Subcutaneous abdominal adipose tissue (tissue), 5 donors: ENCODE results near the gene MRPL20.
A peak's percentile ranks its signal among the peaks of the same experiment; 100 is the strongest.

Experiments used
- H3K27ac ChIP-seq: one replicate; pipeline ENCODE4 v1.7.0; 2013; ENCODE audit warnings: low read depth, mild to moderate bottlenecking, inconsistent platforms, low read length, moderate library complexity
- H3K27me3 ChIP-seq, 5 donors: one replicate each; pipeline ENCODE4 v1.7.0; 2013; ENCODE audit warnings: low read length in 5 of 5, inconsistent platforms in 1 of 5; ENCODE audit not compliant: control insufficient read depth in 5 of 5, insufficient read depth in 4 of 5
- H3K36me3 ChIP-seq, 5 donors: one replicate each; pipeline ENCODE4 v1.7.0; 2013; ENCODE audit warnings: low read length in 5 of 5; ENCODE audit not compliant: control insufficient read depth in 5 of 5, insufficient read depth in 5 of 5
- H3K4me1 ChIP-seq, 5 donors: one replicate each; pipeline ENCODE4 v1.7.0; 2013; ENCODE audit warnings: low read length in 5 of 5, mild to moderate bottlenecking in 3 of 5, moderate library complexity in 1 of 5; ENCODE audit not compliant: control insufficient read depth in 5 of 5, insufficient read depth in 5 of 5
- H3K4me3 ChIP-seq, 5 donors: one replicate each; pipeline ENCODE4 v1.7.0; 2013; ENCODE audit warnings: low read length in 5 of 5, low read depth in 1 of 5
- H3K9ac ChIP-seq, 5 donors: one replicate each; pipeline ENCODE4 v1.7.0; 2013; ENCODE audit warnings: low read length in 5 of 5, mild to moderate bottlenecking in 4 of 5, moderate library complexity in 3 of 5
- H3K9me3 ChIP-seq, 5 donors: one replicate each; pipeline ENCODE4 v1.7.0; 2013; ENCODE audit warnings: low read length in 5 of 5; ENCODE audit not compliant: control insufficient read depth in 5 of 5
- donor health status: healthy.
- donor health status: healthy.
- donor health status: healthy.
- donor health status: healthy.
- donor health status: healthy.

Gene MRPL20

GRCh38 chr1:1437033-1437903 lies 30.2 kb upstream of the MRPL20 start:
- Histone ChIP-seq H3K4me1 (peaks cover 5 to 73% (median 66%) of the 10 kb centered on the region in 5 donors), H3K4me3 (peak overlapping the region in 3 of 5 donors; percentile 58 to 67 (median 62)), H3K36me3 (peaks cover 0 to 4% (median 0%) of the 10 kb centered on the region in 5 donors), H3K27ac (no peak overlapping the region), H3K27me3 (peaks cover 0 to 3% (median 0%) of the 10 kb centered on the region in 5 donors), H3K9ac (no peak overlapping the region), H3K9me3 (no peaks in the 10 kb centered on the region)

GRCh38 chr1:1436630-1437032 lies 29.5 kb upstream of the MRPL20 start:
- Histone ChIP-seq H3K4me1 (peaks cover 5 to 77% (median 69%) of the 10 kb centered on the region in 5 donors), H3K4me3 (peak overlapping the region in 4 of 5 donors; percentile 58 to 71 (median 64)), H3K27ac (no peak overlapping the region), H3K36me3 (peaks cover 0 to 4% (median 0%) of the 10 kb centered on the region in 5 donors), H3K27me3 (peaks cover 0 to 3% (median 0%) of the 10 kb centered on the region in 5 donors), H3K9ac (peak overlapping the region in 3 of 5 donors; percentile 0 to 64 (median 45)), H3K9me3 (no peaks in the 10 kb centered on the region)

- H3K27ac ChIP-seq: no peak overlapping the region
- peak overlapping the region in 4 of 5 donors; percentile 58 to 71 (median 64) for H3K4me3 ChIP-seq
- H3K36me3 ChIP-seq: peaks cover 0 to 4% (median 0%) of the 10 kb centered on the region in 5 donors
- H3K4me1 ChIP-seq: peaks cover 5 to 77% (median 69%) of the 10 kb centered on the region in 5 donors
- H3K9ac ChIP-seq: peak overlapping the region in 4 of 5 donors; percentile 0 to 64 (median 54)
- peaks cover 0 to 3% (median 0%) of the 10 kb centered on the region in 5 donors for H3K27me3 ChIP-seq
- no peaks in the 10 kb centered on the region for H3K9me3 ChIP-seq
Measured at GRCh38 chr1:1435911-1436629, 29.0 kb upstream of the MRPL20 start.

- Histone ChIP-seq H3K27me3 (peaks cover 0 to 3% (median 0%) of the 10 kb centered on the region in 5 donors), H3K27ac (peak within 1 kb of the TSS; percentile 90), H3K9ac (peak within 1 kb of the TSS; percentile 55 to 74 (median 63)), H3K4me3 (peak within 1 kb of the TSS; percentile 25 to 71 (median 62)), H3K4me1 (peaks cover 2 to 76% (median 69%) of the 10 kb centered on the region in 5 donors), H3K9me3 (no peaks in the 10 kb centered on the region), H3K36me3 (peaks cover 0 to 4% (median 0%) of the 10 kb centered on the region in 5 donors)
Measured at GRCh38 chr1:1435106-1435903, 28.2 kb upstream of the MRPL20 start, which contains the start of gene VWA1. Gene VWA1, plus strand, starts transcription at chr1:1435690. Its CDS starts 59 bp downstream, at chr1:1435749.

- Histone ChIP-seq H3K4me1 (peaks cover 4 to 78% (median 74%) of the 10 kb centered on the region in 5 donors), H3K27ac (peak overlapping the region; percentile 90), H3K4me3 (peak overlapping the region; percentile 11 to 71 (median 62)), H3K36me3 (peaks cover 0 to 4% (median 0%) of the 10 kb centered on the region in 5 donors), H3K9ac (peak overlapping the region in 4 of 5 donors; percentile 55 to 74 (median 62)), H3K9me3 (no peaks in the 10 kb centered on the region), H3K27me3 (peaks cover 0 to 3% (median 0%) of the 10 kb centered on the region in 5 donors)
Measured at GRCh38 chr1:1434824-1435105, 27.7 kb upstream of the MRPL20 start.

- Histone ChIP-seq H3K4me1 (peaks cover 6 to 83% (median 79%) of the 10 kb centered on the region in 5 donors), H3K27ac (peak overlapping the region; percentile 90), H3K27me3 (peaks cover 0 to 3% (median 0%) of the 10 kb centered on the region in 5 donors), H3K9me3 (no peaks in the 10 kb centered on the region), H3K36me3 (peaks cover 0 to 4% (median 0%) of the 10 kb centered on the region in 5 donors), H3K4me3 (peak overlapping the region in 3 of 5 donors; percentile 11 to 67 (median 62)), H3K9ac (peak overlapping the region in 4 of 5 donors; percentile 29 to 70 (median 68))
Measured at GRCh38 chr1:1434131-1434823, 27.2 kb upstream of the MRPL20 start.

- Histone ChIP-seq H3K27me3 (peaks cover 0 to 3% (median 0%) of the 10 kb centered on the region in 5 donors), H3K9me3 (no peaks in the 10 kb centered on the region), H3K4me3 (peak overlapping the region in 2 of 5 donors; percentile 21 to 67), H3K27ac (peak overlapping the region; percentile 90), H3K36me3 (peaks cover 0 to 2% (median 0%) of the 10 kb centered on the region in 5 donors), H3K9ac (peak overlapping the region in 4 of 5 donors; percentile 29 to 72 (median 70)), H3K4me1 (peaks cover 6 to 83% (median 81%) of the 10 kb centered on the region in 5 donors)
Measured at GRCh38 chr1:1433804-1434130, 26.7 kb upstream of the MRPL20 start.

- Histone ChIP-seq H3K9ac (peak overlapping the region in 4 of 5 donors; percentile 29 to 72 (median 70)), H3K36me3 (peaks cover 0 to 2% (median 0%) of the 10 kb centered on the region in 5 donors), H3K9me3 (no peaks in the 10 kb centered on the region), H3K4me3 (peak overlapping the region in 1 of 5 donors; percentile 21), H3K27me3 (peaks cover 0 to 3% (median 0%) of the 10 kb centered on the region in 5 donors), H3K4me1 (peaks cover 6 to 86% (median 81%) of the 10 kb centered on the region in 5 donors), H3K27ac (peak overlapping the region; percentile 90)
Measured at GRCh38 chr1:1432951-1433803, 26.1 kb upstream of the MRPL20 start.
